Stromal cell of bone marrow (primary cell): ENCODE data around the gene TNFRSF9.

Experiments used
- DNase-seq: peaks from one replicate; pipeline ENCODE4 v3.0.0-alpha.2; 2012; ENCODE audit warnings: low read depth

The TNFRSF9 gene

DNA sequence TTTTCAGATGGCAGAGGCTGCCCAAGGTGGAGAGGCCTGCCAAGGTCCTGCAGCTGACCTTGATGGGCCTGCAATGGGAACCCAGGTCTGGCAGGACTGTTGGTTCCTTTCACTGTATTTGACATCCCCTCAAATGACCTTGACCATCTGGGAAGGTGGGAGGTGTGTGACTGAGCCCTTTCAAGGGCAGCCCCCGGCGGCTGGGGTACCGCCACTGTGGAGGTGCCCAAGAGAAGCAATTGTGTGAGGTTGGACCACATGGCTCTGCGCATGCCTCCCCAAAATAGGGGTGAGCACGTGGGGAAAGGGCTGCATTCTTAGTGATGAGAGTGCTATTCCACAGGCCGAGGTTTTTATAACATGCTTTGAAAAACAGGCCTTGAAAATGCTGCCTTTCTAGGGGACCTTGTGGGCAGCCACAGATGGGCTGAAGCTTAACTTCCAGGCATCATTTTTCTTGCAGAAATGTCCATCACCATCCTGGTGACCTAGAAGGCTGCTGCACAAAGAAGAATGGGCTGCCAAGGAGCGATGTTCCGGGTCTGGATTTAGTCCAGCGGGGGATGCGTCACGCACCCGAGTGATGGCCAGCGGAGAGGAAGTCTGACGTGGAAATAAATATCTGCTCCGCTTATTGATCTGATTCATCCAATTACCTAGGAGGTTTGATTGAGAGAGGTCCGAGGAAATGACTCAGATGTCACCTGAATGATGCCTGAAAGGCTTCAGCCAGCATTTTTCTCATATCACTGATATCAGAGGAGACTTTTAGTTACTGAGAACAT lies 71.3 kb downstream of the TNFRSF9 start:
- DNase-seq = no peak

- no peak for DNase-seq
These were observed 72.4 kb downstream of the TNFRSF9 start for GRCh38 chr1:7868070-7868780.

- no peak for DNase-seq
These were observed 74.7 kb downstream of the TNFRSF9 start for GRCh38 chr1:7865978-7866377.
